Measurements from ENCODE around the gene DNAH14.
"Not testable (repeated sequence)": the region's sequence is repeated elsewhere in the genome, so short reads cannot be mapped to it uniquely, and the experiment has no call there.

DNAH14 gene

GRCh38 chr1:224921354-224921753, 8.1 kb upstream of the DNAH14 start:
- DNase-seq (ENCODE audit: low read depth) = no peak

DNA sequence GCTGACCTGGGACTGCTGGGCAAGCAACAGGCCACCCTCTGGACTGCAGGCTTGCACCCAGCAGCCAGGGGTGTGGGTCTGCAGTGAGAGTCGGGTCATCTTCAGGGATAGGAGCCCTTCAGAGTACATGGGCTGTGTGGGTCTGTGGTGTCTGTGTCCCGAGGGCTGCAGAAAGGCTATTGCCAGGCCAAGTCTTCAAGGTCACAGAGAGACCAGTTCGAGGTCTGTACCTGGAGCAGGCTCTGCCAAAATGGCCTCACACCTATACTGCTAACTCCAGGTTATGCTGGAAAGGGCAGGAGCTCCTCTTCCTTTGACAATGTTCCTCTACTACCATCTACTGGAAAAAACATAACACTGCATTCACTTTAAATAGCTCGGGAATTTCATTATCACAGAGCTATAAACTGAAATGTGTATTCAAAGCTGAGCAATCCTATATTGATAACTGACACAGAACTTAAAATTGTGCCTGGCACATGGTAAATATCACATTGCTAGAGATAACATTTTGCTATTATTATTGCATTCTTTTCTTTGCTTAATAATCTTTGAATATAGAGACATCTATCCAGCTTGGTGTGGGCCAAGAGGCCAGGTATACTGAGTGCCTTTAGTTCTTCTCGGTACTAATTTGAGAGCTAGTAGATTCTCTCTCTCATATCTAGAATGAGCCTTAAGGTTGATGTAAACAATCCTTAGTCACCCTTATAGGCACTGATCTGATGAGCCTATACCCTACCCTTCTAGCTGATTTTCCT, 6.9 kb upstream of the DNAH14 start:
- DNase-seq (ENCODE audit: low read depth) = no peak

DNA sequence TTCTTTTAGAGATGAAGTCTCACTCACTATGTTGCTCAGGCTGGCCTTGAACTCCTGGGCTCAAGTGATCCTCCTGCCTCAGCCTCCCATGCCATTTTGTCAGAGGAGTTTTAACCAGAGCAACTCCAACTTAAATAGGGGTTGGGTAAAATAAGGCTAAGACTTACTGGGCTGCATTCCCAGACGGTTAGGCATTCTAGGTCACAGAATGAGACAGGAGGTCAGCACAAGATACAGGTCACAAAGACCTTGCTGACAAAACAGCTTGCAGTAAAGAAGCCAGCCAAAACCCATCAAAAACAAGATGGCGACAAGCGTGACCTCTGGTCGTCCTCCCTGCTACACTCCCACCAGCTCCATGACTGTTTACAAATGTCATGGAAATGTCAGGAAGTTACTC, 5.7 kb upstream of the DNAH14 start:
- no peak for DNase-seq (ENCODE audit: low read depth)

DNA sequence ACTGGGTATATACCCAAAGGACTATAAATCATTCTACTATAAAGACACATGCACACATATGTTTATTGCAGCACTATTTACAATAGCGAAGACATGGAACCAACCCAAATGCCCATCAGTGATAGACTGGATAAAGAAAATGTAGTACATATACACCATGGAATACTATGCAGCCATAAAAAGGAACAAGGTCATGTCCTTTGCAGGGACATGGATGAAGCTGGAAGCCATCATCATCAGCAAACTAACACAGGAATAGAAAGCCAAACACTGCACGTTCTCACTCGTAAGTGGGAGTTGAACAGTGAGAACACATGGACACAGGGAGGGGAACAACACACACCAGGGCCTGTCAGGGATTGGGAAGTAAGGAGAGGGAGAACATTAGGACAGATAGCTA, 1.8 kb upstream of the DNAH14 start:
- not testable (repeated sequence) for DNase-seq (ENCODE audit: low read depth)

GRCh38 chr1:224928906-224929305, 569 bp upstream of the DNAH14 start:
- DNase-seq (ENCODE audit: low read depth) = no peak

DNA sequence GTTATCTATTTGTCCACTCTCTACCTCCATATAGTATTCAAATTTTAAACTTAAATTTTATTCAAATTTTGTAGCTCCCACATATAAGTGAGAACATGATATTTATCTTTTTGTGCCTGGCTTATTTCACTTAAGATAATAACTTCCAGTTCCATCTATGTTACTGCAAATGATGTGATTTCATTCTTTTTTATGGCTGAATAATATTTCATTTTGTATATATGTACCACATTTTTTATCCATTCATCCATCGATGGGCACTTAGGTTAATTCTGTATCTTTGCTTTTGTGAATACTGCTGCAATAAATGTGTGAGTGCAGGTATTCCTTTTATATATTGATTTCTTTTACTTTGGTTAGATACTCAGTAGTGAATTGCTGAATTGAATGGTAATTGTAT, 2.1 kb downstream of the DNAH14 start:
- no peak for DNase-seq (ENCODE audit: low read depth)

DNA sequence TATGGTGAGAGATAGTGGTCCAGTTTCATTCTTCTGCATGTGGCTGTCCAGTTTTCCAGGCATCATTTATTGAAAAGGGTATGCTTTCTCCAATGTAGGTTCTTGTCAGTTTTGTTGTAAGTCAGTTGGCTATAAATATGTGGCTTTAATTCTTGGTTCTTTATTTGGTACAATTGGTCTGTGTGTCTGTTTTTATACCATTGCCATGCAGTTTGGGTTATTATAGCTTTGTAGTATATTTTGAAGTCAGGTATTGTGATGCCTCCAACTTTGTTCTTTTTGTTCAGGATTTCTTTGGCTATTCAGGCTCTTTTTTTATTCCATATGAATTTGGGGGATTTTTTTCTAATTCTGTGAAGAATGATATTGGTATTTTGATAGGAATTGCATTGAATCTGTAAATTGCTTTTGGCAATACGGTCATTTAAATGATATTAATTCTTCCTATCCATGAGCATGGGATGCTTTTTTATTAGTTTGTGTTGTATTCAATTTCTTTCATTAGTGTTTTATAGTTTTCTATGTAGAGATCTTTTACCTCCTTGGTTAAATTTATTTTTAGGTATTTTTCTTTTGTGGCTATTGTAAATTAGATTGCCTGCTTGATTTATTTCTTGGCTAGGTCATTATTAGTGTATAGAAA, 3.3 kb downstream of the DNAH14 start:
- no peak for DNase-seq (ENCODE audit: low read depth)

DNA sequence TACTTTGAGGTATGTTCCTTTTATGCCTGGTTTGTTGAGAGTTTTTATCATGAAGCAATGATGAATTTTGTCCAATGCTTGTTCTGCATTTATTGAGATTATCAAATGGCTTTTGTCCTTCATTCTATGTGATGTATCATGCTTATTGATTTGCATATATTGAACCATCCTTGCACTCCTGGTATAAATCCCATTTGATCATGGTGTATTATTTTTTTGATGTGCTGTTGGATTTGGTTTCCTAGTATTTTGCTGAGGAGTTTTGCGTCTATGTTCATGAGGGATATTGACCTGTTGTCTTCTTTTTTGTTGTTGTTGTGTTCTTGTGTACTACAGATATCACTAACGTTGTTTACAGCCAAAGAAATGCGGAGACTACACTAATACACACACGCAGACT, 4.1 kb downstream of the DNAH14 start:
- DNase-seq (ENCODE audit: low read depth) = no peak

DNA sequence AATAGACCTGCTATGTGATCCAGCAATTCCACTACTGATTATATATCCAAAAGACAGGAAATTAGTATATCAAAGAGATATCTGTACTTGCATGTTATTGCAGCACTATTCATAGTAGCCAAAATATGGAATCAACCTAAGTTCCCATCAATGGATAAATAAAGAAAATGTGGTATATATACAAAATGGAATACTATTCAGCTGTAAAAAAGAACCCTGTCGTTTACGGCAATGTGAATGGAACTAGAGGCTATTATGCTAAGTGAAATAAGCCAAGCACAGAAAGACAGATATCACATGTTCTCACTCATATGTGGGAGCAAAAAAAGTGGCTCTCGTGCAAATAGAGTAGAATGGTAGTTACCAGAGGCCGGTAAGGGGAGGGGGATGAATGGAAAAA, 9.2 kb downstream of the DNAH14 start:
- DNase-seq (ENCODE audit: low read depth) = no peak

GRCh38 chr1:224939844-224940425, 10.5 kb downstream of the DNAH14 start:
- no peak for DNase-seq (ENCODE audit: low read depth)

DNA sequence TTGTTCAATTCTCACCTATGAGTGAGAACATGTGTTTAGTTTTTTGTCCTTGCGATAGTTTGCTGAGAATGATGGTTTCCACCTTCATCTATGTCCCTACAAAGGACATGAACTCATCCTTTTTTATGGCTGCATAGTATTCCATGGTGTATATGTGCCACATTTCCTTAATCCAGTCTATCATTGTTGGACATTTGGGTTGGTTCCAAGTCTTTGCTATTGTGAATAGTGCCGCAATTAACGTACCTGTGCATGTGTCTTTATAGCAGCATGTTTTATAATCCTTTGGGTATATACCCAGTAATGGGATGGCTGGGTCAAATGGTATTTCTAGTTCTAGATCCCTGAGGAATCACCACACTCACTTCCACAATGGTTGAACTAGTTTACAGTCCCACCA, 11.3 kb downstream of the DNAH14 start:
- DNase-seq (ENCODE audit: low read depth) = not testable (repeated sequence)

DNA sequence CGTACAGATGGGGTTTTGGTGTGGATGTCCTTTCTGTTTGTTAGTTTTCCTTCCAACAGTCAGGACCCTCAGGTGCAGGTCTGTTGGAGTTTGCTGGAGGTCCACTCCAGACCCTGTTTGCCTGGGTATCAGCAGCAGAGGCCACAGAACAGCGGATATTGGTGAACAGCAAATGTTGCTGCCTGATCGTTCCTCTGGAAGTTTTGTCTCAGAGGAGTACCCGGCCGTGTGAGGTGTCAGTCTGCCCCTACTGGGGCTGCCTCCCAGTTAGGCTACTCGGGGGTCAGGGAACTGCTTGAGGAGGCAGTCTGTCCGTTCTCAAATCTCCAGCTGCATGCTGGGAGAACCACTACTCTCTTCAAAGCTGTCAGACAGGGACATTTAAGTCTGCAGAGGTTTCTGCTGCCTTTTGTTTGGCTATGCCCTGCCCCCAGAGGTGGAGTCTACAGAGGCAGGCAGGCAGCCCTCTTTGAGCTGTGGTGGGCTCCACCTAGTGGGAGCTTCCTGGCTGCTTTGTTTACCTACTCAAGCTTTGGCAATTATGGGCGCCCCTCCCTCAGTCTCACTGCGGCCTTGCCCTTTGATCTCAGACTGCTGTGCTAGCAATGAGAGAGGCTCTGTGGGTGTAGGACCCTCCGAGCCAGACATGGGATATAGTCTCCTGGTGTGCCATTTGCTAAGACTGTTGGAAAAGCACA, 16.3 kb downstream of the DNAH14 start:
- not testable (repeated sequence) for DNase-seq (ENCODE audit: low read depth)

GRCh38 chr1:224946349-224946691, 16.8 kb downstream of the DNAH14 start:
- DNase-seq (ENCODE audit: low read depth) = not testable (repeated sequence)

DNA sequence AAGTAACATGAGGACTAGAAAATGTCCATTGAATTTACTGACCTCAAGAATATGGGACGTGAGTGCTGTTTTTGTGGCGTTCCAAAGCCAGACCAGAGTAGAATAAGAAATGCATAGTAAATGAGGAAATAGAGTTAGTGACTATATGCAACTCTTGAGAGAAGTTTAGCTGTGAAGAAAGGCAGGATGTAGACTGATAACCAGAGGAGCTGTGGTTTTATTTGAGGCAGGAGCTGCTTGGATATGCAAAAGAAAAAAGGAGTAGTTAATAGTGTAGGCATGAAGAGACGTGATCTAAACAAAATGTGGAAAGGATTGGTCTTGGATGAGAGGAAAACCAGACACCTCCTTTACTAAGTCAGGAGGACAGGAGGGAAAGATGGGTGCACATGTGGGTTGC, 28.2 kb downstream of the DNAH14 start:
- no peak for DNase-seq (ENCODE audit: low read depth)

GRCh38 chr1:224958490-224958889, 29.0 kb downstream of the DNAH14 start:
- DNase-seq (ENCODE audit: low read depth) = no peak

DNA sequence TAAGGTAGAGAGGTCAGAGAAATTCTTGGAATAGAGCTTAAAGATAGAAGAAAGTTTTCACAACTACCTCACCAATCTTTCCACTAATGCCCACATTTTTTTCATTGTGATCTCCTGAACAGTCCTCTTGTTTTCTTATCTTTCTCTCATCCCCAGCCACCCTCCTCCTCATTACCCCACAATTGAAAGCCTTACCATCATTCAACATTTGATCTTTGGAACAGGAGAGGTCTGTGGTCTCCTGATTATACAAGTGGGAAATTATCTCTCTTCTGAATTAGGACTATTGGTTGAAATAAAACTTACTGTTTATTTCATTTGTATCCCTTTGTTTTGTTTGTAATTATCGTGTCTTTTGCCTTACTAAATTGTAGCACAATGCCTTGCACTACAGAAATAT, 29.6 kb downstream of the DNAH14 start:
- DNase-seq (ENCODE audit: low read depth) = no peak

DNA sequence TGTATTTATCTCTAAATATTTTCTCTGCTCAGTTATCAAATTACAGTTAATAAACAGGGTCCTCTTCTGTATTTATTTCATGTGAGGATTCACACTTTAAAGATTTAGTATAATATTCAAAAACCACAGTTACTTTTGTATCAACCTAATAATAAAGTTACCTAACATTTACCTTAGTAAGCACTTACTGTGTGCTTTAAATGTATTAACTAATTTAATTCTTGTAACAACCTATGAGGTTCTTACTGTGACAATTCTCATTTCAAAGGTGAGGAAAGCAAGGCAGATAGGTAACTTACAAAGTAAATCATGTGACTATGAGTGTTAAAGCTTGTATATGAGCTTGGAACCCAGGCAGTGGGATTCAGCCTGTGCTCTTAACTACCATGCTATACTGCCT, 30.2 kb downstream of the DNAH14 start:
- DNase-seq (ENCODE audit: low read depth) = no peak

- DNase-seq (ENCODE audit: low read depth) = no peak
Observed at GRCh38 chr1:224980181-224980580, 50.7 kb downstream of the DNAH14 start.

DNA sequence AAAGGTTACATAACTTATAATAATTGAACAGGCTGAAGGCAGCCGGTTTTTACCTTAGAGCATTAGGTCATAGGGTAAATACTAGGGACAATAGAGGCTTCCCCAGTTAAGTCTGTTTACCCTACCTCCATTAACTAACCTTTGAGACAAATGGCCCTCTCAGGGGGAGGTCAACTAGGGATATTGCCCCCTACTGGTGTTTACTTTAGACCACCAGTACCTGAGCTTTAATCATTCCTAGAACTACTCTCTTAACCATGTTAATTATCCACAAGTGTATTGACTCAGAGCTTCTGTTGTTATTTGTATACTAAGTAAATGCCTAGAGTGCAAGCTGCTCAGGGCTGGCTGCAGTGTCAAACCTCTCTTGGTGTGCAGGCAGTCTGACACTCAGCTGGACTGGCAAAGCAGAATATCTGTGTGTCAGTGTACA, 52.5 kb downstream of the DNAH14 start:
- DNase-seq (ENCODE audit: low read depth) = not testable (repeated sequence)

DNA sequence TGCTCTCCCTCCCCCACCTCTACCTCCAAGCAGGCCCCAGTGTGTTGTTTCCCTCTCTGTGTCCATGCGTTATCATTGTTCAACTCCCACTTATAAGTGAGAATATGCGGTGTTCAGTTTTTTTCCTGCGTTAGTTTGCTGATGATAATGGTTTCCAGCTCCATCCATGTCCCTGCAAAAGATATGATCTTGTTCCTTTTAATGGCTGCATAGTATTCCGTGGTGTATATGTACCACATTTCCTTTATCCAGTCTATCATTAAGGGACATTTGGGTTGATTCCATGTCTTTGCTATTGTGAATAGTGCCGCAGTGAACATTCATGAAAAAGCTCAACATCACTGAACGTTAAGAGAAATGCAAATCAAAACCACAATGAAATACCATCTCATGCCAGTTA, 58.6 kb downstream of the DNAH14 start:
- no peak for DNase-seq (ENCODE audit: low read depth)

- no peak for DNase-seq (ENCODE audit: low read depth)
Observed at GRCh38 chr1:224989615-224990014, 60.1 kb downstream of the DNAH14 start.

DNA sequence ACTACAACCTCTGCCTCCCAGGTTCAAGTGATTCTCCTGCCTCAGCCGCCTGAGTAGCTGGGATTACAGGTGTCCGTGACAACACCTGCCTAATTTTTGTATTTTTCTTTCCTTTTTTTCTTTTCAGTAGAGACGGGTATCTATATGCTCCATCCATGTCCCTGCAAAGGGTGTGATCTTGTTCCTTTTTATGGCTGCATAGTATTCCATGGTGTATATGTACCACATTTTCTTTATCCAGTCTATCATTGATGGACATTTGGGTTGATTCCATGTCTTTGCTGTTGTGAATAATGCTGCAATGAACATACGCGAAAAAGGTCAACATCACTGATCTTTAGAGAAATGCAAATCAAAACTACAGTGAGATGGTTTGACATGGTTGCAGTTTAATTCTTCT, 62.1 kb downstream of the DNAH14 start:
- not testable (repeated sequence) for DNase-seq (ENCODE audit: low read depth)

DNA sequence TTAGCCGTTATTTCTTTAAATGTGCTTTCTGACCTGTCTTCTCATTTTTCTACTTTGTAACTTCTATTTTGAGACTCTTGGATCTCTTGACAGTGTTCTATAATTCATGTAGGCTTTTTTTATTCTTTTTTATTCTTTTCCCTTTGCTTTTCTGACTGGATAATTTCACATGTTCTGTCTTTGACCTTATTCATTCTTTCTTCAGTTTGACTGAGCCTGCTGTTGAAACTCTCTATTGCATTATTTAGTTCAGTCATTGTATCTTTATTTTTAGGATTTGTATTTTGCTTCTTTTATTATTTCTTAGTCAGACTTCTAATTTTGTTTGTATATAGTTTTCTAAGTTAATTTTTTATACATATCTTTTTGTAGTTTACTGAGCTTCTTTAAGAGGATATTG, 66.1 kb downstream of the DNAH14 start:
- DNase-seq (ENCODE audit: low read depth) = no peak
